GM18517 (cell line): ENCODE measurements around the gene ZNF169.
"Not testable (repeated sequence)": the region's sequence is repeated elsewhere in the genome, so short reads cannot be mapped to it uniquely, and the experiment has no call there.

Experiments
- ATAC-seq: cut with Tn5 transposase; IDR thresholded peaks from one replicate; pipeline ENCODE4 v1.9.1; 2021; ENCODE audit warnings: mild to moderate bottlenecking, moderate library complexity; ENCODE audit not compliant: unreplicated experiment

ZNF169 gene

DNA sequence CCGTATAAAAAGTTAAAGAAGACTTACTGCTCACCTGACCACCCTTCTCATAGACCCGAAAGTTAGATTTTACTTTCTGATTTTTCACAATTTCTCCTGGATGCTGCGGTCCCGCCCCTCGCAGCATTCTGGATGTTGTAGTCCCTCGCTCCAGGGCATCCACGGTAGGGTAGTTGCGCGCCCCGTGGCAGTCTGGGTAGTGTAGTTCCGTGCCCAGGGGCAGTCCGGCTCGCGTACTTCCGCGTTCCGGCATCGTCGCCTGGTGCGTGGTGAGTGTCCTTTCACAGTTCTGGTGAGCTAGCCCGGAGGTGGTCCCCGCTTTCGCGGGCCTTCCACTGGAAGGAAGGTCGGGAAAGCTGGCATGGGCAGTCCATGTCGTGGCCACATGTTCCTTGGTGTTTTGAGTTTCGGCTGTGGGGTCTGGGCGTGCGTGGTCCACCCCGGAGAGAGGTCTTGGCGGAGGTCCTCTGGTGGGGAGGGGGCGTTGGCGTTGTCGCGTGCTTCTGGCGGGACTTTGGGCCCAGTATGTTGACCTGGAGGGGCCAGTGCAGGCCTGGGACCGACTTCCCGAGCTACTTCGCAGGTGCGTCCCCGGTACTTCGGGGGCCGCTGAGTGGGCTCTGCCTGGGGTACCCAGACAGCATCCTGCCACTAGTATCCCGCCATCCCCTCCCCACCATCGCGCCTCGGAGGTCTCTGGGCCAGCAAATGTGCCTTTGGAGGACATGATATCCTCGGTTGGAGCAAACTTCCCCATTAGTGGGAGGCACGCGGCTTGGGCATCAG is at the start of gene ZNF169:
ZNF169 (plus strand) TSS at position 222 of the 786 bp plus-strand sequence. CDS start 19,515 bp downstream, outside the sequence.
- peak; percentile 97 for ATAC-seq

DNA sequence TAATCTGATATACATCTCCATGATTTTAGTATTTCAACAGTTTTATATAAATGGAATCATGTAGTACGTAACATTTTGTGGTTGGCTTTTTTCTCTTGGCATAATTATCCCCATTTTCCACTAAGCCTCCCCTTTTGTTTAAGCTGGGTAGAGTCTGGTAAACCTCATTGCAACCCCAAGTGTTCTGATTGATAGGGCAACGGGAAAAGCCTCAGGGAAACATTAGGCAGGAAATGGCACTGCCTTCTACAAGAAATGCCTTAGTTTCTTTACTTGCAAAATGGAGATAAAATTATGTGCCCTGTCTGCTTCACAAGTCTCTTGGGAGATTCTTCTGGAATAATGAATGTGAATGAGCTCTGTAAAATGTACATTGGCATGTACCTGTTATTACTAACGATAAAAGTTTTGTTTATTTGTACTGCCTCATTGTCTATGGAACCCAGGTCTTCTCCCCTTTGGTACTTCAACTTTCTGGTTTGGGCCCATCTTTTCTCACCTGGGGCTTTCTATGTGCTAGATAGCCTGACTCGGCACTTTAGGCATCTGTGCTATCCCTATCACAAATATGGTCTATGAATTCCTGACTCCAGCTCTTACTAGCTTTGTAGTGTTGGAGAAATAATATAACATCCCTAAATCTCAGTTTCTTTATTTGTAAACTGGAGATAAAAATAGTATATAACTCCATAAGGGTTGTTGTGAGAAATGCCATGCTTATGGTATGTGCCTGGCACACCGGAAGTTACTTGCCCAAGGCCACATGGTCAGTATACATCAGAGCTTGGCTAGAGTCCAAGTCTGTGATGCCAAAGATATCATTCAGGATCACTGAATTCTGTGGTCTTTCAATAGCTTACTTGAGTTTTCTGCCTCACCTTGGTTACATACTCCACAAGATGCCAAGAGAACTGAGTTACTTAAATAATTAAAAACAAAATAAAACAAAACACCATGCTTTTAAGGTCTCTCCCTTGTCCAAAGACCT is 48.2 kb upstream of the ZNF169 start:
- ATAC-seq: no peak

- no peak for ATAC-seq
These were observed 47.0 kb upstream of the ZNF169 start for GRCh38 chr9:94212091-94212490.

DNA sequence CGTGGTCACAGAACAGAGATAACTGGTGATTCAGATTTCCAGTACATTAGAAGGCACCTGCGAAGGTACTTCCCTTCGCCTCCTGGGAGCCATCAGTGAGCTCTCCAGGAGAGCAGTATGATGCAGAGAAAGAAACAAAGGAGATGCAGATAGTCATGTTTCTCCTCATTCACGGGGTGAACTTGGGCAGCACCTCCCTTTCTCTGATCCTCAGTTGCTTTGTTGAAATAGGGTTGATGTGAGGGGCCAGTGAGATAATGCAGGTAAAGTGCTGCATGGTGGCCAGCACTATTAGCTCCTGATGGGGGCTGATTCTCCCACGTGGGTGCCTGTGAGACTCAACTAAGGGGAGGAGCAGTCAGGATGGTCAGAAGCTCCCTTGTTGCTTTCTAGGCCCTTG is 46.6 kb upstream of the ZNF169 start:
- ATAC-seq: no peak

DNA sequence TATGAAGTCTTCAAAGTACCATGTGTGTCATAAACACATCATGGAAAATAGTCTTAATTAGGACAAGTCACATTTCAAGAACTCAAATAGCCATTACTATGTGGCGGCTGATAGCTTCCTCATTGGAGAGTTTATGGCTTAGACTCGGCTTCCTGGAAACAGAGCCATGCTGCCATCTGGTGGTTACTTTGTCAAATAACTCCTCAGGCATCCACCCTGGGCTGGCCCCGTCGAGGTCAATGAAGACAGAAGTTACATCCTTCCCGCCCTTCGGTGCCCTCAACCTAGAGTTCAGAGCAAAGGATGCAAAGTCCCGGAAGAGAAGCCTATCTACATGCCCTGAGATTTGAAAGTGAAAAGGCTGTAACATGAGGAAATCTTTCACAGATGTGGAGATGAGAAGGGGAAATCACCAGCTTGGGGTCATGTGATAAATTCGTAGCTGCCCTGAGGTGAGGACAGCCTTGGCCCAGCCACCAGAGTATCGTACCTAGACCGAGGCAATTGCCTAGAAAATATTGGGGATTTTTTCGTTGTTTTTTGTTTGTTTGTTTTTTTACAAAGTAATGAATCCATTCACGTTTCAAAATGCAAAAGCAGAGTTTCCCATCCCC is 45.5 kb upstream of the ZNF169 start:
- peak; percentile 90 for ATAC-seq

GRCh38 chr9:94222870-94223269 is 36.2 kb upstream of the ZNF169 start:
- no peak for ATAC-seq

DNA sequence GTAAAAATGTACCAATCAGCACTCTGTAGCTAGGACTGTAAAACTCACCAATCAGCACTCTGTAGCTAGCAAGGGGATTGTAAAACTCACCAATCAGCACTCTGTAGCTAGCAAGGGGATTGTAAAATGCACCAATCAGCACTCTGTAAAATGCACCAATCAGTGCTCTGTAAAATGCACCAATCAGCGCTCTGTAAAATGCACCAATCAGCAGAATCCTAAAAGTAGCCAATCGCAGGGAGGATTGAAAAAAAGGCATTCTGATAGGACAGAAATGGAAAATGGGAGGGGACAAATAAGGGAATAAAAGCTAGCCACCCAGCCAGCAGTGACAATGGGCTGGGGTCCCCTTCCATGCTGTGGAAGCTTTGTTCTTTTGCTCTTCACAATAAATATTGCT is 33.7 kb upstream of the ZNF169 start:
- ATAC-seq: not testable (repeated sequence)

- ATAC-seq: no peak
These were observed 30.5 kb upstream of the ZNF169 start for GRCh38 chr9:94228616-94229015.

- no peak for ATAC-seq
These were observed 26.7 kb upstream of the ZNF169 start for GRCh38 chr9:94232428-94232827.

GRCh38 chr9:94241098-94241497 is 18.0 kb upstream of the ZNF169 start:
- not testable (repeated sequence) for ATAC-seq

- ATAC-seq: no peak
These were observed 13.4 kb upstream of the ZNF169 start for GRCh38 chr9:94245651-94246050.

DNA sequence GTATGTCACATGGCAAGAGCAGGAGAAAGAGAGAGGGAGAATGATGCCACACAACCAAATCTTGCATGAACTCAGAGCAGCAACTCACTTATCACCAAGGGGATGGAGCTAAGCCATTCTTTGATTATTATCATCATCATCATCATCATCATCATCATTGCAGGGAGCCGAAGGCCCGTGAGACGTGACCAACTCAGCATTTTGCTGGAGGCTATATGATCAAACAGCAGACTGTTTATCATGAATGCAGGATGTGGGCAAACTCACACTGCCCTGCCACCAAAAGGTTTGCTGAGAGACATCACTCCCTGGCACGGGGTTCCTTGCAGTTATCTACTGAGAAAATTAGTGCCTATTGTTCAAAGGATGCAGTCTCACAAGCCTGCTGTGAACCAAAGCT is 8.6 kb upstream of the ZNF169 start:
- no peak for ATAC-seq

- no peak for ATAC-seq
These were observed 3.1 kb upstream of the ZNF169 start for GRCh38 chr9:94256007-94256406.

DNA sequence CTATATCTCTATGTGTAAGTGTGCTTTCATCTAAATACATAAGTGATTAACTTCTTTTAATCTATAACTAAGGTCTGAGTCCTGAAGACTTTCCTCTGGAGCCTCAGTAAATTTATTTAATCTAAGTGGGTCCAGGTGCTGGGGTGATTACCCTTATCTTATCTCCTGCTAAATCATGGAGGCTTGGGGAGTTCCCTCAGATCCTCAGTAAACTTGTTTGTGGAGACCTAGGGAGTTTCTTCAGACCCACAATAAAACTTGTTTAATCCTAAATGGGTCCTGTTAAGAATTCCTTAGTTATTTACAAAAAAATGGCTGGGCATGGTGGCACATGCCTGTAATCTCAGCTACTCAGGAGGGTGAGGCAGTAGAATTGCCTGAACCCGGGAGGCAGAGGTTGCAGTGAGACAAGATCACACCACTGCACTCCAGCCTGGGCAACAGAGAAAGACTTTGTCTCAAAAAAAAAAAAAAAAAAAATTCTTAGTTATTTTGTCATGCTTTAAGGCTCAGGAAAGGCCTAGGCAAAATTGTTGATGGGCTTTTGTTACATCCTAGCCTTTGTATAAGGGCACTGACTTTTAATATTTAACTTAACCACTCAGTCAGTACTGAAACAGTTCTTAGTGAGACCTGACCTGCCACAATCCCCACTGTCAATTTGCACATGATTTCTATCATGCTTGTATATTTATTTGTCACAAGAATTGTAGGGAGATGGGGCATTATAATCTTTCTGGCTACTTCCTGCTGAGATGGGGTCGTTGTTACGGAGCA is 6.7 kb downstream of the ZNF169 start:
- not testable (repeated sequence) for ATAC-seq

DNA sequence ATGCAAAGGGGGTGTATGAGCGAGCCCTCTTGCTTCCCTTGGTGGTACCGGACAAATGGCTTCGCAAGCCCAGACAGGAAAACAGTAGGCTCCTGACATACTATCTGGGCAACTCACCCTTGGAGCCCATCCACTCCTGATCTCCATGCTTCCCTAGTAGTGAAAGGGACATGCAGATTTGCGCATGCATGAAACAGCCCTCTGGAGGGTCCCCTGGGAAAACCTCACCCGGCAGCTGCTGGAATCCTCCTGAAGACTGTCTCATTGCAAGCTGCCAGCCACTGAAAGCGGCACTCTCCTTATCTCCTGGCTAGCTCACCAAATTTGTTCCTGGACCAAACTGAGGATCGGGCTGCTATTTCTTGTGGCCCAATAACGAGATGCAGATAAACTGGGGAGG is 10.2 kb downstream of the ZNF169 start:
- no peak for ATAC-seq

DNA sequence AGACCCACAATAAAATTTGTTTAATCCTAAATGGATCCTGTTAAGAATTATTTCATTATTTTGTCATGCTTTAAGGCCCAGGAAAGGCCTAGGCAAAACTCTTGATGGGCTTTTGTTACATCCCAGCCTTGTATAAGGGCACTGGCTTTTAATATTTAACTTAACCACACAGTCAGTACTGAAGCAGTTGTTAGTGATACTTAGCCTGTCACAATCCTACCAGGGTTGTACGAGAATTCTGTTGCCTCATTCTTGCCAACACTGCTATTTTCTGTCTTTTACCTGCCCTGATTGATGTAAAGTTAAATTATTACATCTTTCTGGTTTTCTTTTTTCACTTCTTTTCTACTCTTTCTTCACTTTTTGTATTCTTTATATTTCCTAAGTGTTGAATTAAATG is 10.9 kb downstream of the ZNF169 start:
- ATAC-seq: no peak

DNA sequence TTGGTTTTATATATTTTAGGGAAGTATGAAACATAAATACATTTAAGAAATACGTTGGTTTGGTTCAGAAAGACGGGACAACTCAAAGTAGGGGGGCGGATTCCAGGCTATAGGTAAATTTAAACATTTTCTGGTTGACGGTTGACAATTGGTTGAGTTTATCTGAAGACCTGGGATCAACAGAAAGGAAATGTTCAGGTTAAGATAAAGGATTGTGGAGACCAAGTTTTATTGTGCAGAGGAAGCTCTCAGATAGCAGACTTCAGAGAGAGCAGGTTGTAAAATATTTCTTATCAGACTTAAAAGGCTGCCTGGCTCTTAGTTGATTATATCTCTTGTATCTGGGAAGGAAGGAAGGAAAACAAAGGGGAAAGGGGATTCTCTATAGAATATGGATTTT is 17.9 kb downstream of the ZNF169 start:
- ATAC-seq: not testable (repeated sequence)

DNA sequence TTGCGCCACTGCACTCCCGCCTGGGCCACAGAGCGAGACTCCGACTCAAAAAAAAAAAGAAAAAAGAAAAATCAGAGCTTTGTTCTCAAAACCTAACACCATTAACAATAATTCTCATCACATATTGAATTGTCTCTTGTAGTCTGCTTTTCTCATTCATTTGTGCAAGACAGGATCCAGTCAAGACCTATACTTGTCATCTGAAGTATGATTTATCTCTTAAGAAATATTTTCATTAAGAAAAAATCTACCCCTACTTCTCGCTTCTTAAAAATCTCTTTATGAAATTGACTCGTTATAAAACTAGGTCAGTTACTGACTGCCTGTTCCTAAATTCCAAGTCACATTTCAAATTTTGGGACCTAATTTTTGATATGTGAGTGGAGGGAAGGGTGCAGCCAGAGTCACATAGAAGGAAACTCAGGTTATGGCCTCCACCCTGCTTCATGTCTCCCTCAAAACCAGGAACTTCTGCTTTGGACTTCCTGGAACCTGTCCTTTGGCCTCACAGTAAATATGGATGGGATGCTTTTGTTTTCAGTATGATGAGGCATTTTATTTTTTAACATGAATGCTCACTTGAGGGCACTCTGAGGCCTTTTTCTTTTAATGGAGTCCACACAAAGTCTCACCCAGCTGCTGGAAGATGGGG is 18.9 kb downstream of the ZNF169 start:
- ATAC-seq: no peak

DNA sequence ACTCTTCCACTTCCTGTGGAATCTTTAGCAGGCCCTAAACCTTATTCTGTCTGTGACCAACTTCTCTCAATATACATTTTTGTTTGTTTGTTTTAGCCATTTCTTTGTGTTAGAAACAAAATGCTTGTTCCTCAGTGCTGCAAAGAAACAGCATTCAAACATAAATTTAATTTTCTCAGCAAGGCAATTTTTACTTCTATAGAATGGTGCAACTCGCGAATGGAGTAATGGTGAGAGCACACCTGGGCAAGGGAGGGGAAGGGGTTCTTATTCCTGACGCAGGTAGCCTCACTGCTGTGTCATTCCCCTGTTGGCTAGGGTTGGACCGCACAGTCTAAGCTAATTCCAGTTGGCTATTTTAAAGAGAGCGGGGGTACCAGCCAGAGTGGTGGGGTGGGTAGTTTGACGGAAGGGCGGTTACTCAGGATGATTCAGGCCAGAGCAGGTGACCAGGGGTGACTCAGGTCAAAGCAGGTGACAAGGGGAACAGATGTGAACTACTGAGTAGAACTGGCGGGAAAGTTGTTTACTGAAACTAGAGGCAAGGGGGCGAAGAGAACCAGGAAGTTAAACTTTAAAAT is 21.4 kb downstream of the ZNF169 start:
- no peak for ATAC-seq

GRCh38 chr9:94281101-94281500 is 22.0 kb downstream of the ZNF169 start:
- no peak for ATAC-seq
